AG04449 (cell line): ENCODE data around the gene ANKRD26.

Source experiments
- CTCF ChIA-PET: fragments of 350-600 bp; formaldehyde crosslinking; extraction: SDS; loops from one replicate; lab custom pipeline; 2021; ENCODE audit warnings: antibody characterized with exemption; lab: Yijun Ruan, JAX
- POLR2A ChIA-PET: fragments of 400-600, 350-600 bp; formaldehyde crosslinking; extraction: SDS; loops from one replicate; lab custom pipeline; 2020; ENCODE audit warnings: antibody characterized with exemption, inconsistent platforms; lab: Yijun Ruan, JAX
- DNase-seq: peaks from one replicate; pipeline ENCODE4 v3.0.0-alpha.2; 2010; ENCODE audit warnings: low read depth, low spot score
- H3K4me3 ChIP-seq: 2 replicates; pipeline ENCODE4 v1.5.1; 2011; ENCODE audit warnings: low read depth, mild to moderate bottlenecking, control low read depth, low read length
- CTCF ChIP-seq: IDR thresholded peaks from one replicate; pipeline ENCODE4 v1.5.1; 2011; ENCODE audit warnings: mild to moderate bottlenecking, moderate library complexity, low read length, control low read depth, inconsistent platforms; ENCODE audit not compliant: insufficient read depth; ENCODE audit errors: missing control alignments

ANKRD26 gene

GRCh38 chr10:27030060-27030459 lies 70.2 kb downstream of the ANKRD26 start:
- DNase-seq = no peak
- no peak overlapping the region for H3K4me3 ChIP-seq
- no peak for TF ChIP-seq CTCF
- CTCF ChIA-PET = no interaction called here
- POLR2A ChIA-PET = no interaction called here

- ChIA-PET CTCF (no interaction called here), POLR2A (no interaction called here)
- H3K4me3 ChIP-seq = no peak overlapping the region
- DNase-seq = no peak
- TF ChIP-seq CTCF = no peak
Observed at GRCh38 chr10:27022048-27022447, 78.2 kb downstream of the ANKRD26 start.

- ChIA-PET CTCF (no interaction called here), POLR2A (no interaction called here)
- H3K4me3 ChIP-seq = no peak overlapping the region
- TF ChIP-seq CTCF = no peak
- DNase-seq = no peak
Observed at GRCh38 chr10:27020243-27020642, 80.1 kb downstream of the ANKRD26 start.

- POLR2A ChIA-PET = no interaction called here
- TF ChIP-seq CTCF = no peak
- no peak for DNase-seq
- CTCF ChIA-PET = no interaction called here
- H3K4me3 ChIP-seq = no peak overlapping the region
Observed at GRCh38 chr10:27019827-27020226, 80.5 kb downstream of the ANKRD26 start.

- CTCF ChIA-PET = interaction anchor here (1.0 kb wide), 1 partner anchor 14 kb away, joined by 3 read pairs; no protein-coding TSS in a partner anchor
- no peak for DNase-seq
- POLR2A ChIA-PET = no interaction called here
- H3K4me3 ChIP-seq = no peak overlapping the region
- TF ChIP-seq CTCF = no peak
Observed at GRCh38 chr10:26997610-26998009, 102.7 kb downstream of the ANKRD26 start.

GRCh38 chr10:26994743-26995142 lies 105.6 kb downstream of the ANKRD26 start:
- DNase-seq = no peak
- POLR2A ChIA-PET = no interaction called here
- CTCF ChIA-PET = interaction anchor here (0.5 kb wide), 1 partner anchor 226 kb away, joined by 4 read pairs; no protein-coding TSS in a partner anchor
- no peak overlapping the region for H3K4me3 ChIP-seq
- TF ChIP-seq CTCF = no peak

GRCh38 chr10:26987851-26988250 lies 112.4 kb downstream of the ANKRD26 start:
- no peak for TF ChIP-seq CTCF
- CTCF ChIA-PET = no interaction called here
- POLR2A ChIA-PET = no interaction called here
- no peak overlapping the region for H3K4me3 ChIP-seq
- no peak for DNase-seq
